Progenitor cell of endocrine pancreas (in vitro differentiated cells): Measurements from ENCODE around the gene VAMP1. TPM values are rescaled to one million over a fixed set of nuclear protein-coding genes. Genes with fewer than 3 reads are reported as not detected.
A peak's percentile ranks its signal among the peaks of the same experiment; 100 is the strongest.

Source experiments
- DNase-seq: peaks from one replicate; pipeline ENCODE4 v3.0.0; 2021; ENCODE audit warnings: low spot score; ENCODE audit not compliant: unreplicated experiment
- H3K27ac Mint-ChIP-seq: 2 replicates; pipeline ENCODE4 v1.8.0; 2021; ENCODE audit warnings: mild to moderate bottlenecking, moderate library complexity, mixed read lengths
- H3K27me3 Mint-ChIP-seq: 2 replicates; pipeline ENCODE4 v1.8.0; 2021; ENCODE audit warnings: mixed read lengths
- H3K36me3 Mint-ChIP-seq: 2 replicates; pipeline ENCODE4 v1.8.0; 2022; ENCODE audit warnings: mixed read lengths; ENCODE audit not compliant: insufficient read depth
- H3K4me1 Mint-ChIP-seq: 2 replicates; pipeline ENCODE4 v1.8.0; 2021; ENCODE audit warnings: low read depth, mixed read lengths
- H3K4me3 Mint-ChIP-seq: 2 replicates; pipeline ENCODE4 v1.8.0; 2021; ENCODE audit warnings: low read depth, mild to moderate bottlenecking, moderate library complexity, mixed read lengths
- H3K9me3 Mint-ChIP-seq: 2 replicates; pipeline ENCODE4 v1.8.0; 2021; ENCODE audit warnings: low read depth, mixed read lengths
- CTCF ChIP-seq: fragments of 200-600 bp; sonication (generic); IDR thresholded peaks from one replicate; pipeline ENCODE4 v1.5.0; 2021; ENCODE audit warnings: antibody characterized with exemption, mild to moderate bottlenecking; ENCODE audit not compliant: unreplicated experiment
- total RNA-seq: library from RNA; stranded (reverse); gene quantifications from 2 replicates; pipeline ENCODE4 v1.2.1, GENCODE V29; 2021

VAMP1 gene
- total RNA-seq, 1 donor from 2014 or later: 3.6 TPM

- no peak for DNase-seq
- Mint-ChIP-seq H3K36me3 (no peaks in the 10 kb centered on the region), H3K4me3 (no peak overlapping the region), H3K4me1 (peaks cover 3% of the 10 kb centered on the region), H3K27me3 (no peaks in the 10 kb centered on the region), H3K27ac (no peak overlapping the region), H3K9me3 (no peaks in the 10 kb centered on the region)
- TF ChIP-seq CTCF: no peak
Observed at GRCh38 chr12:6457220-6457945, 13.1 kb downstream of the VAMP1 start.

- Mint-ChIP-seq H3K27me3 (no peaks in the 10 kb centered on the region), H3K4me3 (no peak overlapping the region), H3K4me1 (peaks cover 24% of the 10 kb centered on the region), H3K9me3 (no peaks in the 10 kb centered on the region), H3K27ac (peak overlapping the region; percentile 89), H3K36me3 (no peaks in the 10 kb centered on the region)
- no peak for DNase-seq
- no peak for TF ChIP-seq CTCF
Observed at GRCh38 chr12:6452944-6453630, 17.4 kb downstream of the VAMP1 start.

DNA sequence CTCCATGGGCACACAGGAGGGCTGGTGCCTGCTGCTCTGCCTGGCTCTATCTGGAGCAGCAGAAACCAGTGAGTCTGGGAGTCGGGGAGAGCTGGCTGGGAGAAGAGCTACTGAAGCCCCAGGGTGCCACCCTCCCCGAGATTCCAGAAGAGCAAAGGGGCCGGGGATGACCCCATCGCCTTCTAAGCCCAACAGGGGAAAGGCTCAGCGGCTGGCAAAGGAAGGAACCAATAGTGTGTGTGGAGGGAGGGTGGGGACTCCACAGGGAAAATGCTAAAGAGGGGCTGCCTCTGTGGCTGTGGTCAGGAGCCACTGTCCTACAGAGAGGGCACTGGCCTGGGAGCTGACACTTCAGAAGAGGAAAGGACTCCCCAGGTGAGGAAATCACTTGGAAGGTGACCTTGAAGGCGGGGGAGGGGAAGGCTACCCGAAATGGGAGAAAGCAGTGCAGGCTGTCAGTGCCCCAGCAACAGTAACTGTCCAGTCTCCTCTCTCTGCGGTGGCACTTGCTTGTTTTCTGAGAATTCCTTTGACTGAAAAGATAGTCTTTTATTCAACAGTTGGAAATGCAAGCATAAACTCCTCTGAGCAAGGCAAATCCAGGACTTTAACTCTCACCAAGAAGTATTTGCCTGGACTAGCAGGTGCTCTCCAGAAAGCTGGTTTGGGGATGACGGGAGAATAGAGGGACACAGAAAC, 18.1 kb downstream of the VAMP1 start:
- Mint-ChIP-seq H3K4me3 (peak overlapping the region; percentile 79), H3K27me3 (no peaks in the 10 kb centered on the region), H3K27ac (peak overlapping the region; percentile 89), H3K36me3 (peaks cover 3% of the 10 kb centered on the region), H3K4me1 (peaks cover 24% of the 10 kb centered on the region), H3K9me3 (no peaks in the 10 kb centered on the region)
- no peak for DNase-seq
- TF ChIP-seq CTCF: no peak

- Mint-ChIP-seq H3K4me1 (peaks cover 24% of the 10 kb centered on the region), H3K4me3 (peak within 1 kb of the TSS; percentile 79), H3K36me3 (peaks cover 3% of the 10 kb centered on the region), H3K9me3 (no peaks in the 10 kb centered on the region), H3K27me3 (no peaks in the 10 kb centered on the region), H3K27ac (peak within 1 kb of the TSS; percentile 89)
- DNase-seq: peak; percentile 45
- no peak for TF ChIP-seq CTCF
Observed at GRCh38 chr12:6451348-6452244, 18.9 kb downstream of the VAMP1 start, which contains the start of gene TAPBPL. TSS of gene TAPBPL (plus strand) at chr12:6452042. CDS start at chr12:6452249, 207 bp downstream.
